ENCODE measurements around the gene ORM2.
"Not testable (repeated sequence)": the region's sequence is repeated elsewhere in the genome, so short reads cannot be mapped to it uniquely, and the experiment has no call there.

The ORM2 gene

DNA sequence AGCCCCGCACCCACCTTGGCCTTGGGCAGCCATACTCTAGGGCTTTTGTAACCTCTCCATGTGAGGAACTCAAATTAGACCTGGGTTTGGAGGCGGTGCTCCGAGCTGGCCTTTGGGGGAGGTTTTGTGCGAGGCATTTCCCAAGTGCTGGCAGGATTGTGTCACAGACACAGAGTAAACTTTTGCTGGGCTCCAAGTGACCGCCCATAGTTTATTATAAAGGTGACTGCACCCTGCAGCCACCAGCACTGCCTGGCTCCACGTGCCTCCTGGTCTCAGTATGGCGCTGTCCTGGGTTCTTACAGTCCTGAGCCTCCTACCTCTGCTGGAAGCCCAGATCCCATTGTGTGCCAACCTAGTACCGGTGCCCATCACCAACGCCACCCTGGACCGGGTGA is at the start of gene ORM2:
Gene ORM2, plus strand, starts transcription at position 245 of the 398 bp plus-strand sequence. Its CDS starts 36 bp downstream, at position 281.
- not testable (repeated sequence) for DNase-seq

DNA sequence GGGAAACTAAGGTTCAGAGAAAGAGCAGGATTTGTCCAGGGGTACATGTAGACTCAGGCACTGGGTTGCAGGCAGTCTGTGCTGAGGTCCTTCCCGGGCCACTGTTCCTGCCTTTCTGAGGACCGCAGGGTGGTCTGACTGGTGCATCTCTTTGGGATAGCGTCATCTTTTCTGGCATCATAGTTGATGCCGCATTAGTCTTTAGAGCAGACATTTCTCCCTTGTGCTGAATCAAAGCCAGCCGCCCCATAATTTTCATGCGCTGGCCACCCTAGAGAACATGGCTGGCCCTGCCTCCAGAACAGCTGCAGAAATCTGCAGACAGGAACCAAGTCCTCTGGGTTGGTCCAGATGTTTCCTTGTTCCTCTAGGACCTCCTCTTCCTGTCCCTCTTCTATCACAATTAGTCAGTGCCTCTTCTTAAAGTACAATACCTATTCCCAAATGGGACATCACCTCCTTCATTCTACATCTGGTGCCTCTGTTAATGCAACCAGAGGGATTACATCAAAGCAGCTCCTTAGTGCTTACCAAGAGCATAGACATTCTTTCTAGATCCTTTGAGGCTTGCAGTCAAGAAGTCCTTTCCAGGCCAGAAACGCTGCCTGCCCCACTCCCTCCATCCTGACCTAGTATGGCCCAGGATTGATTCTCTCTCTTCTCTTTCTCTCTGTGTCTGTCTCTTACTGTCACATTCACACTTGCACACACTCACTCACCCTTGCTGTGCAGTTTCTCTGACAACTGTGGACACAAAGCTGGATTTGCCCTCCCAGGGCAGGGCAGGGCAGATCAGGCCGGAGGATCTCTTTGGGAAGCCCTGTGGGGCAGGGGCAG is 48.8 kb upstream of the ORM2 start:
- no peak for DNase-seq

- DNase-seq = no peak
Measured at GRCh38 chr9:114281473-114282103, 48.1 kb upstream of the ORM2 start.

DNA sequence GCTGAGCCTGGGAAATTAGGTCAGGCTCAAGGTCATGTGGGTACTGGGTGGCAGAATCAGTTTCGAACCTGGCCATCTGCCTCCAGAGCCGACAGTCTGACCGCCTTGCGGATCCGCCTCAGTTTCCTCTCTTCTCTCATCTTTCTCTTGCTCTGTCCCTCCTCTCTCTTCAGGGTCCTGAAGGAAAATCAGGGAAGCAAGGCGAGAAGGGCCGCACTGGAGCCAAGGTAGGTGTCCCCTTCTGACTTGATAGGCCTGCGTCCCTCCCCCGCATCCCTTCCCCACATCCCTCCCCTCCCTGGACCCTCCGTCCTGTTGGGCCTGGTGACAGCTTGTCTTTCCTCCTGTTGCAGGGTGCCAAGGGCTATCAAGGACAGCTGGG is 47.6 kb upstream of the ORM2 start:
- no peak for DNase-seq

DNA sequence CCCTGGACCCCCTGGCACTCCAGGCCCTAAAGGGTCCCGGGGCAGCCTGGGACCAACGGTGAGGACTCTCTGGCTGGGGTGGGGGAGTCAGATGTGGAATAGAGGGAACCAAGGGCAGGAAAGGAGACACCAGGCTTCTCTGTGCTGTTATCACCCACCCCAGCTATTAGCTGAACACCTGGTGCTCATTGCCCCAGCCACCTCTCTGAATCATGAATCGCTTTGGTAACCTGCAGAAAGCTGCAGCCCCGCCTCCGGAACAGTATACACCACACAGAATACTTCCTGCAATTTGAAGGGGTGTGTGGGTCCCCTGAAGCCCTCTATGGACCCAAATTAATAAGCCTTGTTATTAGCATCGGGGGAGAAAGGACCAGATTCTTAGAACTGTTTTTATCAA is 47.2 kb upstream of the ORM2 start:
- DNase-seq = no peak

- no peak for DNase-seq
Measured at GRCh38 chr9:114282926-114283325, 46.7 kb upstream of the ORM2 start.

GRCh38 chr9:114283551-114284111 is 46.0 kb upstream of the ORM2 start:
- no peak for DNase-seq

- DNase-seq = no peak
Measured at GRCh38 chr9:114284316-114285060, 45.2 kb upstream of the ORM2 start.

- DNase-seq = no peak
Measured at GRCh38 chr9:114285166-114285867, 44.4 kb upstream of the ORM2 start.

GRCh38 chr9:114286146-114286679 is 43.5 kb upstream of the ORM2 start:
- no peak for DNase-seq

DNA sequence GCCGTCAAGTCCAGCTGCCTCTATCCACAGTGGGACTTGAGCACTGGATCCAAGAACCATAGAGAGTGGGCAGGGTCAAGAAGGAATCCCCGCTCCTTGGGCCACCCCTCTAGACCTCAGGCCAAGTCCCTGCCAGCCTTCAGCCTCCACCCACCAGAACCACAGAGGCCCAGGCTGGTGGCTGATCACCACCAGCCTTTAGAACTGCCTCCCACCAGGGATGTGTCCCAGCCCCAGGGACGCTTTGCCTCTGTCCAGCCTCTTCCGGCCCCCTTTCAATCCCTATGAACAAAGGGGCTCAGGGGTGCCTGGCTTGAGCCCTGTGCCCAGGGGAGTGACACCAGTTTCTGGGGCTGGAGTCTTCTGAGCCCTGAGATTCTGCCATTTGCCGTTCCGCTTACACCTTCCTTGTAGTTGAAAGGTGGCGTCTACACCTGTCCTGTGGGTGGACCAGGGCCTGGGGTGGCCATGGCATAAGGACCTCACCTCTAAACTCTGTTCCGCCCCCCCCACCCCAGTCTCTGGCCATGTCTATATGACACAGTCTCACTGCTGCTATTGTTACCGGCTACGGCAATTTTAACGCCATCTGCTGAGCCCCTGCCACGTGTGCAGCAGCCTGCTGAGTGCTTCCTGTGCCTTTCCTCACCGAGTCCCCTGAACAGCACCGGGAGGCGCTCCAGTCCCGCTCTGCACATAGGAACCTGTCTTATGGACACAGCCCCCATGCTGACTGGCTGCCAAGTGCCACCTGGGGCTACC is 42.5 kb upstream of the ORM2 start:
- no peak for DNase-seq

DNA sequence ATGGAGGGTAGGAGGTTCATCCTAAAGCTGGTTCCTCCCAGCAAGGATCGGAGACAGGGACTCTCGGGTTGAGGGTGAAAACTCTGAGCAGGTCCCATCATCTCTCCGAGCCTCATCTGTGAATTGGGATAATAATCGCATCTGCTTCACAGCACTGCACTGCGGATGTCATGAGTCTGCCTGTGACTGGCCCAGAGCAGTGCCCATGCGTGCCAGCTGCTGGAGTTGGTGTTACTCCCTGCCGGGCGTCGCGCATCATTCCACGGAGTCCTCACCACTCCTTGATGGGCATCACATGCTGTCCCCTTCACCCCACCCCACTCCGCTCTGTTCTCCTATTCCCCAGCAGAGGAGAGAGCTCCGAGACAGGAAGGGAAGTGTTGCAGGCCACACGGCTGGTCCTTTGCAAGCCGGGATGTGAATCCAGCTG is 41.9 kb upstream of the ORM2 start:
- no peak for DNase-seq

DNA sequence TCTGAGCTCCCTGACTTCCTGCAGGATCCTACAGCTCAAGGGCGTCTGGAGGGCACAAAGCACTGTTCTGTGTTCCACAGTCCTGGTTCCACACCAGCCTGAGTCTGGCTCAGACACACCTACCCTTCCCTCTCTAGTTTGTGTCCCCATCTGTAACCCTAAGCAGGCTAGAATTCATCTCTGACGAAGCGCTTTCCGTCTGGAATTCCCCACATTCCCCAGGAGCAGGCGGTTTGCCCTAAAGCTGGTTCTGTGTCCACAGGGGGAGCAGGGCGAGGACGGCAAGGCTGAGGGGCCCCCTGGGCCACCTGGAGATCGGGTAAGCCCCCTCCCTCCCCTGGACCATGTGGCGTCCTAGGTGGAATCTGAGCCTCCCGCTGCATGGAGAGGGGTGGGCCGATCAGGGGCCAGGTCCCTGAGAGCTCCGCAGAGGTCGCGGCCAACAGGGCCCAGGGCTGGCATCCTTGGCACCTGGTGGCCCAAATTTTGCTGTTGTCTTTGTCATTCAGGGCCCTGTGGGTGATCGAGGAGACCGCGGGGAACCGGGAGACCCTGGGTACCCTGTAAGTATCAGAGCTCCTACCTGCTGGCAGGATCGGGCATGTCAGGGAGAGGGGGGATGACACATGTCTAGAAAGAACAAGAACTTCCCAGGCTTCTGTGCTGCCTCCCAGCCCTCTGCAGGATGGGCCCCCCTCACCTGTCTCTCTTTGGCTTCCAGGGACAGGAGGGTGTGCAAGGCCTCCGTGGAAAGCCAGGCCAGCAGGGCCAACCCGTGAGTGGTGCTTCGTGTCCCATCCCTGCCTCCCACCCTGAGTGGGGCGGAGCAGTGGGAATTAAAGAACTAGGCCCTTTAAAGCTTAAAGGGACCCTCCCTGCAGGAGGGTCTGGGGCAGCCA is 41.2 kb upstream of the ORM2 start:
- DNase-seq = no peak

GRCh38 chr9:114289106-114289505 is 40.6 kb upstream of the ORM2 start:
- DNase-seq = no peak

GRCh38 chr9:114289571-114290481 is 39.8 kb upstream of the ORM2 start:
- no peak for DNase-seq

- DNase-seq = no peak
Measured at GRCh38 chr9:114290561-114290986, 39.1 kb upstream of the ORM2 start.

DNA sequence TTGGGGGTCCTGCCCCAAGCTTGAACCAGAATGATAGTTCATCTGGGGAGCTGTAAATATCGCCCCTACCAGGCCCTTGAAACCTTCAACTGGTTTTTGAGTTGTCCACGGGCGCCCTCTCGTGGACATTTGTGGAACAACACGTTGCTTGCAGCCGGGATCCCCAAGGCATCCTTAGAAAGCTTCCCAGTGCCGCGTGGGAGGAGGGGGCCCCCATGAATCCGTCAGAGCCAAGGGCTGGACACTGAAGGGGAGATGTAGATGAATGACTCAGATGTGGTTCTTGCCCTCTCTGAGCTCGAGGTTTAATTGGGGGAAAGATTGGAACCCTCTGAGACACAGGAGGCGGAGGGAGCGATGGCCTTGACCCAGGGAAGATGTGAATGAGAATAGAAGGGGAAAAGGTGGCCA is 38.6 kb upstream of the ORM2 start:
- no peak for DNase-seq

- no peak for DNase-seq
Measured at GRCh38 chr9:114291886-114292590, 37.6 kb upstream of the ORM2 start.

GRCh38 chr9:114294664-114295063 is 35.0 kb upstream of the ORM2 start:
- no peak for DNase-seq

Data from NCI-H1105 (cell line).